Caco-2 (cell line): ENCODE measurements around the gene DLG2. TPM values are rescaled to one million over a fixed set of nuclear protein-coding genes. Genes with fewer than 3 reads are reported as not detected.
"Not testable (repeated sequence)": the region's sequence is repeated elsewhere in the genome, so short reads cannot be mapped to it uniquely, and the experiment has no call there.

Experiments used
- BruUV-seq: library from RNA; stranded (reverse); fragments of 400-500 nt; replicated peaks from 2 replicates; lab custom pipeline; 2021; lab: Mats Ljungman, UMichigan
- CTCF ChIA-PET: fragments of 300-600 bp; sonication (Branson Sonifier 250); formaldehyde crosslinking; loops from one replicate; lab custom pipeline; 2022; ENCODE audit warnings: antibody characterized with exemption; lab: Charles Lee
- POLR2A ChIA-PET: fragments of 300-600 bp; sonication (Branson Sonifier 250); formaldehyde crosslinking; loops from one replicate; lab custom pipeline; 2022; ENCODE audit warnings: antibody characterized with exemption; lab: Charles Lee
- DNase-seq, 2 experiments: peaks; one replicate each; pipeline versions ENCODE4 v3.0.0 to v3.0.0-alpha.2; 2020 to 2022
- H3K27me3 ChIP-seq: replicated peaks from 2 replicates; pipeline ENCODE4 v1.6.0; 2011; ENCODE audit warnings: low read length; ENCODE audit not compliant: control insufficient read depth, insufficient read depth
- H3K36me3 ChIP-seq: 2 replicates; pipeline ENCODE4 v1.5.1; 2011; ENCODE audit warnings: low read length; ENCODE audit not compliant: control insufficient read depth, insufficient read depth
- H3K4me1 ChIP-seq: fragments of 250-450 bp; sonication (Bioruptor Pico); 2 replicates; pipeline ENCODE4 v1.5.1; 2020; ENCODE audit warnings: mild to moderate bottlenecking
- H3K4me3 ChIP-seq: 2 replicates; pipeline ENCODE4 v1.5.1; 2011; ENCODE audit warnings: low read depth, mild to moderate bottlenecking, control low read depth, low read length
- H3K9me3 ChIP-seq: fragments of 250-450 bp; sonication (Bioruptor Pico); 2 replicates; pipeline ENCODE4 v1.5.1; 2020; ENCODE audit warnings: mild to moderate bottlenecking, moderate library complexity
- H3K27ac Mint-ChIP-seq: one replicate; pipeline ENCODE4 v1.8.0; 2022; ENCODE audit warnings: mixed read lengths; ENCODE audit not compliant: unreplicated experiment
- H3K27me3 Mint-ChIP-seq: one replicate; pipeline ENCODE4 v1.8.0; 2022; ENCODE audit warnings: mixed read lengths; ENCODE audit not compliant: insufficient read depth, unreplicated experiment
- H3K36me3 Mint-ChIP-seq: one replicate; pipeline ENCODE4 v1.8.0; 2022; ENCODE audit warnings: mild to moderate bottlenecking, mixed read lengths; ENCODE audit not compliant: insufficient read depth, unreplicated experiment
- H3K4me1 Mint-ChIP-seq: one replicate; pipeline ENCODE4 v1.8.0; 2022; ENCODE audit warnings: low read depth, mixed read lengths; ENCODE audit not compliant: unreplicated experiment
- H3K4me3 Mint-ChIP-seq: one replicate; pipeline ENCODE4 v1.8.0; 2022; ENCODE audit warnings: mild to moderate bottlenecking, moderate library complexity, mixed read lengths; ENCODE audit not compliant: unreplicated experiment
- H3K9me3 Mint-ChIP-seq: one replicate; pipeline ENCODE4 v1.8.0; 2022; ENCODE audit warnings: mixed read lengths; ENCODE audit not compliant: unreplicated experiment
- CTCF ChIP-seq, 2 experiments: fragments of 200-600 bp in 1 of 2; IDR thresholded peaks; 1 replicate in 1 of 2; 2 replicates in 1 of 2; pipeline versions ENCODE4 v1.5.1 to v1.8.0; 2011 to 2022; ENCODE audit warnings: antibody characterized with exemption in 1 of 2, control low read depth in 1 of 2, inconsistent platforms in 1 of 2, low read depth in 1 of 2, low read length in 1 of 2, mild to moderate bottlenecking in 1 of 2, moderate library complexity in 1 of 2; ENCODE audit not compliant: insufficient read depth in 1 of 2, severe bottlenecking in 1 of 2, unreplicated experiment in 1 of 2
- intact Hi-C: fragments of 100-400 bp; cut with micrococcal nuclease; formaldehyde crosslinking; loops from one replicate; pipeline ENCODE4 v1.10.0; 2022; ENCODE audit not compliant: unreplicated experiment
- total RNA-seq: library from RNA; stranded (reverse); gene quantifications from 2 replicates; pipeline ENCODE4 v1.2.3, GENCODE V29; 2022

Gene DLG2
- total RNA-seq, 1 experiment from 2014 or later = 21.6 TPM

GRCh38 chr11:85347291-85347690 lies 279.9 kb downstream of the DLG2 start:
- Mint-ChIP-seq H3K4me1 (no peaks in the 10 kb centered on the region), H3K27me3 (peaks cover 8% of the 10 kb centered on the region), H3K27ac (no peak overlapping the region), H3K36me3 (no peaks in the 10 kb centered on the region), H3K4me3 (no peak overlapping the region), H3K9me3 (no peaks in the 10 kb centered on the region)
- CTCF ChIA-PET = no interaction called here
- no peak for TF ChIP-seq CTCF (IDR thresholded peaks at IDR 0.05; ENCODE audit: insufficient read depth in 1 of 2, low read depth in 1 of 2, low read length in 1 of 2, severe bottlenecking in 1 of 2, unreplicated experiment in 1 of 2)
- intact Hi-C loops = no loop called here
- no peak for DNase-seq
- H3K27me3 ChIP-seq = no peaks in the 10 kb centered on the region
- POLR2A ChIA-PET = no interaction called here
- no peaks in the 10 kb centered on the region for H3K9me3 ChIP-seq
- H3K4me1 ChIP-seq = no peaks in the 10 kb centered on the region
- H3K4me3 ChIP-seq = no peak overlapping the region
- no peaks in the 10 kb centered on the region for H3K36me3 ChIP-seq
- no TSS peak for BruUV-seq

DNA sequence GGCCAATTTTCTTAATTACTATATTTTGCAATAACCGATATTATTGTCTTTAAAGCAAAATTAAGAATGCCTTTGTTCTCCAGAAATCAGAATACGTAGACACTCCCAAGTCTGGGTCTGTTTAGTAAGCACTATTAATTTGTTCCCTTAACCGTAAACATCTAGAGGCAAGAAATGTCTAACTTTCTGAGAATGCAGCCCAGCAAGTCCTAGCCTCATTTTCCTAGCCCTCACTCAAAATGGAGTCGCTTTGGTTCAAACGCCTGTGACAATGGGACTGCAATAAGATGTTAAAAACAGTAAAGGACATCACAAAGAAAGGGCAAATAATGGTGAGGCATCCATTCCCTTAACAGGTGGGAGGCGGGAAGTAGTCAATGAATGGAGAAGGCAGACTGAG lies 280.7 kb downstream of the DLG2 start:
- intact Hi-C loops = no loop called here
- CTCF ChIA-PET = no interaction called here
- Mint-ChIP-seq H3K4me1 (no peaks in the 10 kb centered on the region), H3K27me3 (peaks cover 6% of the 10 kb centered on the region), H3K9me3 (no peaks in the 10 kb centered on the region), H3K27ac (no peak overlapping the region), H3K36me3 (no peaks in the 10 kb centered on the region), H3K4me3 (no peak overlapping the region)
- Histone ChIP-seq H3K4me3 (no peak overlapping the region), H3K4me1 (no peaks in the 10 kb centered on the region), H3K9me3 (peaks cover 3% of the 10 kb centered on the region; the same call in 1 of the 2 replicates), H3K36me3 (no peaks in the 10 kb centered on the region), H3K27me3 (no peaks in the 10 kb centered on the region)
- DNase-seq = no peak
- POLR2A ChIA-PET = no interaction called here
- TF ChIP-seq CTCF (IDR thresholded peaks at IDR 0.05; ENCODE audit: insufficient read depth in 1 of 2, low read depth in 1 of 2, low read length in 1 of 2, severe bottlenecking in 1 of 2, unreplicated experiment in 1 of 2) = no peak
- BruUV-seq = no TSS peak

GRCh38 chr11:85340846-85341245 lies 286.3 kb downstream of the DLG2 start:
- H3K36me3 ChIP-seq, POLR2A ChIA-PET, H3K4me3 Mint-ChIP-seq, H3K4me3 ChIP-seq, CTCF ChIA-PET, H3K36me3 Mint-ChIP-seq, H3K27me3 Mint-ChIP-seq, H3K27me3 ChIP-seq, BruUV-seq, H3K9me3 Mint-ChIP-seq, H3K4me1 Mint-ChIP-seq, H3K27ac Mint-ChIP-seq, H3K9me3 ChIP-seq, intact Hi-C loops, H3K4me1 ChIP-seq, DNase-seq: not testable (repeated sequence)

DNA sequence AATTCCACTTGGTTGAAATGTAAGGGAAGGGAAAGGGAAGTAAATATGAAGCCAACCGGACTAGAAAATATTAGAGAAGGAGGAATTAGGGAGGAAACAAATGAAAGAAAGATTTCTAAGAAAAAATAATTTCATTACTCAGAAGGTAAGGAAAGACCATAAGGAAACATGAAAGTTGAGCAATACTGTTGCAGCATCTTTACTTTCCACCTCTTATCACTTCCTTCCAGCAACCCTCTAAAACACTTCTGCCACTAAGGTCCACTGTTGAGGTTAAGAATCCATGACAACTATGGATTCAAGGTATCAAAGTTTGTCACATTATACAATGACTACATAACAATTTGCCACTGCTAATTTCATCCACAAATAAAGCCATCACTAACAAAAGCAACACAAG lies 308.6 kb downstream of the DLG2 start:
- no peak for DNase-seq
- Mint-ChIP-seq H3K4me1 (no peaks in the 10 kb centered on the region), H3K36me3 (no peaks in the 10 kb centered on the region), H3K27ac (no peak overlapping the region), H3K27me3 (peaks cover 3% of the 10 kb centered on the region), H3K9me3 (no peaks in the 10 kb centered on the region), H3K4me3 (no peak overlapping the region)
- no TSS peak for BruUV-seq
- Histone ChIP-seq H3K9me3 (no peaks in the 10 kb centered on the region), H3K4me3 (no peak overlapping the region), H3K36me3 (no peaks in the 10 kb centered on the region), H3K27me3 (no peaks in the 10 kb centered on the region), H3K4me1 (no peaks in the 10 kb centered on the region)
- TF ChIP-seq CTCF (IDR thresholded peaks at IDR 0.05; ENCODE audit: insufficient read depth in 1 of 2, low read depth in 1 of 2, low read length in 1 of 2, severe bottlenecking in 1 of 2, unreplicated experiment in 1 of 2) = no peak
- ChIA-PET POLR2A (no interaction called here), CTCF (no interaction called here)
- intact Hi-C loops = no loop called here
